NCI-H526 treated with DMSO at 0.1 percent for 48 hours (cell line): ENCODE results near the gene NUFIP2.
"Not testable (repeated sequence)": the region's sequence is repeated elsewhere in the genome, so short reads cannot be mapped to it uniquely, and the experiment has no call there.

Experiments used
- DNase-seq: peaks from one replicate; lab custom pipeline; 2025; lab: John Stamatoyannopoulos, UW

NUFIP2 gene

GRCh38 chr17:29279397-29280070, 14.4 kb downstream of the NUFIP2 start:
- no peak for DNase-seq

- DNase-seq: no peak
Observed at GRCh38 chr17:29278692-29279091, 15.3 kb downstream of the NUFIP2 start.

- no peak for DNase-seq
Observed at GRCh38 chr17:29273924-29274323, 20.0 kb downstream of the NUFIP2 start.

GRCh38 chr17:29271980-29272379, 22.0 kb downstream of the NUFIP2 start:
- DNase-seq: not testable (repeated sequence)

GRCh38 chr17:29263916-29264315, 30.0 kb downstream of the NUFIP2 start:
- no peak for DNase-seq

- no peak for DNase-seq
Observed at GRCh38 chr17:29257756-29258155, 36.2 kb downstream of the NUFIP2 start.

GRCh38 chr17:29256735-29257466, 37.0 kb downstream of the NUFIP2 start:
- no peak for DNase-seq

GRCh38 chr17:29255926-29256522, 37.9 kb downstream of the NUFIP2 start:
- DNase-seq: no peak

- DNase-seq: no peak
Observed at GRCh38 chr17:29253037-29253436, 40.9 kb downstream of the NUFIP2 start.

- DNase-seq: no peak
Observed at GRCh38 chr17:29252101-29252791, 41.7 kb downstream of the NUFIP2 start.

GRCh38 chr17:29251184-29251583, 42.8 kb downstream of the NUFIP2 start:
- no peak for DNase-seq

- DNase-seq: no peak
Observed at GRCh38 chr17:29250666-29251065, 43.3 kb downstream of the NUFIP2 start.

GRCh38 chr17:29248845-29249244, 45.1 kb downstream of the NUFIP2 start:
- DNase-seq: no peak

- DNase-seq: no peak
Observed at GRCh38 chr17:29247219-29247618, 46.7 kb downstream of the NUFIP2 start.

GRCh38 chr17:29246628-29247027, 47.3 kb downstream of the NUFIP2 start, which contains the start of gene CRYBA1:
TSS of gene CRYBA1 (plus strand) at chr17:29246859. CDS start at chr17:29246864, 5 bp downstream.
- no peak for DNase-seq

- no peak for DNase-seq
Observed at GRCh38 chr17:29245401-29245800, 48.5 kb downstream of the NUFIP2 start.

GRCh38 chr17:29243792-29244191, 50.2 kb downstream of the NUFIP2 start:
- DNase-seq: no peak

GRCh38 chr17:29242790-29243189, 51.2 kb downstream of the NUFIP2 start:
- DNase-seq: no peak

GRCh38 chr17:29242051-29242450, 51.9 kb downstream of the NUFIP2 start:
- no peak for DNase-seq

GRCh38 chr17:29240968-29241963, 52.7 kb downstream of the NUFIP2 start:
- no peak for DNase-seq

GRCh38 chr17:29240477-29240876, 53.5 kb downstream of the NUFIP2 start:
- DNase-seq: no peak
